Fibroblast of villous mesenchyme (primary cell): ENCODE results near the gene HBB. TPM values are rescaled to one million over a fixed set of nuclear protein-coding genes. Genes with fewer than 3 reads are reported as not detected.

ENCODE experiments used
- DNase-seq: peaks from one replicate; pipeline ENCODE4 v3.0.0-alpha.2; 2010; ENCODE audit warnings: low read depth
- H3K4me3 ChIP-seq: 2 replicates; pipeline ENCODE4 v1.5.1; 2011; ENCODE audit warnings: low read depth, mild to moderate bottlenecking, low read length
- CTCF ChIP-seq: IDR thresholded peaks from 2 replicates; pipeline ENCODE4 v1.5.1; 2012; ENCODE audit warnings: low read depth, mild to moderate bottlenecking, low read length; ENCODE audit not compliant: insufficient read depth
- total RNA-seq: library from RNA; depleted of rRNA; stranded (reverse); fragments of >200 nt; gene quantifications from 2 replicates; pipeline ENCODE4 v1.2.3, GENCODE V29; 2012

The HBB gene
- total RNA-seq = not detected in 2 replicates

DNA sequence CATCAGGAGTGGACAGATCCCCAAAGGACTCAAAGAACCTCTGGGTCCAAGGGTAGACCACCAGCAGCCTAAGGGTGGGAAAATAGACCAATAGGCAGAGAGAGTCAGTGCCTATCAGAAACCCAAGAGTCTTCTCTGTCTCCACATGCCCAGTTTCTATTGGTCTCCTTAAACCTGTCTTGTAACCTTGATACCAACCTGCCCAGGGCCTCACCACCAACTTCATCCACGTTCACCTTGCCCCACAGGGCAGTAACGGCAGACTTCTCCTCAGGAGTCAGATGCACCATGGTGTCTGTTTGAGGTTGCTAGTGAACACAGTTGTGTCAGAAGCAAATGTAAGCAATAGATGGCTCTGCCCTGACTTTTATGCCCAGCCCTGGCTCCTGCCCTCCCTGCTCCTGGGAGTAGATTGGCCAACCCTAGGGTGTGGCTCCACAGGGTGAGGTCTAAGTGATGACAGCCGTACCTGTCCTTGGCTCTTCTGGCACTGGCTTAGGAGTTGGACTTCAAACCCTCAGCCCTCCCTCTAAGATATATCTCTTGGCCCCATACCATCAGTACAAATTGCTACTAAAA lies at the start of gene HBB:
Gene HBB (minus strand): TSS at position 340 of the 579 bp plus-strand sequence. CDS start 50 bp downstream, at position 290.
- no peak within 1 kb of the TSS for H3K4me3 ChIP-seq
- DNase-seq = no peak
- TF ChIP-seq CTCF = no peak

DNA sequence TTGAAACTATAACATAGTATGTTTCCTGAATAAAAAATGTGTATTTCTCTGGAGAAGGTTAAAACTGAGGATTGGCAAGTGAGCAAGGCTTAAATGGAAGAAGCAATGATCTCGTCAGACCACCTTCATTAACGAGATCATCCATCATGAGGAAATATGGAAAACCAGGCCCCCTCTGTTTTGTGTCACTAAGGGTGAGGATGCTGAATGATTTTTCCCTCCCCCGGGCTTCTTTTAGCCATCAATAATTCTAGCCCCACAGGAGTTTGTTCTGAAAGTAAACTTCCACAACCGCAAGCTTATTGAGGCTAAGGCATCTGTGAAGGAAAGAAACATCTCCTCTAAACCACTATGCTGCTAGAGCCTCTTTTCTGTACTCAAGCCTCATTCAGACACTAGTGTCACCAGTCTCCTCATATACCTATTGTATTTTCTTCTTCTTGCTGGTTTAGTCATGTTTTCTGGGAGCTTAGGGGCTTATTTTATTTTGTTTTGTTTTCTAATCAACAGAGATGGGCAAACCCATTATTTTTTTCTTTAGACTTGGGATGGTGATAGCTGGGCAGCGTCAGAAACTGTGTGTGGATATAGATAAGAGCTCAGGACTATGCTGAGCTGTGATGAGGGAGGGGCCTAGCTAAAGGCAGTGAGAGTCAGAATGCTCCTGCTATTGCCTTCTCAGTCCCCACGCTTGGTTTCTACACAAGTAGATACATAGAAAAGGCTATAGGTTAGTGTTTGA lies 48.7 kb upstream of the HBB start:
- no peak for DNase-seq
- no peak for TF ChIP-seq CTCF
- H3K4me3 ChIP-seq = no peak overlapping the region

DNA sequence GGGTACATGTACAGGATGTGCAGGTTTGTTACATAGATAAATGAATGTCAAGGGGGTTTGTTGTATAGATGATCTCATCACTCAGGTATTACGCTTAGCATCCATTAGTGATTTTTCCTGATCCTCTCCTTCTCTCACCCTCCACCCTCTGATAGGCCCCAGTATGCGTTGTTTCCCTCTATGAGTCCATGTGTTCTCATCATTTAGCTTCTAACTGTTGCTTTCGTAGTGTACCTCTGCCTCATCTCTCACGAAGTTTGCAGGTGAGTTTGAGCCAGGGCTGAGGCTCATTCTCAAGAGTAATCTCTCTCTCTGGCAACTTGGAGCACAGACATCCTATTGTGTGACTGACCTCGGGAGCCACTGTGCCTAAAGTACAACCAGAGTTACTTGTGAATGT lies 47.5 kb upstream of the HBB start:
- no peak for DNase-seq
- no peak for TF ChIP-seq CTCF
- no peak overlapping the region for H3K4me3 ChIP-seq

- no peak for TF ChIP-seq CTCF
- no peak for DNase-seq
- H3K4me3 ChIP-seq = no peak overlapping the region
Measured at GRCh38 chr11:5272395-5273017, 45.6 kb upstream of the HBB start.

- H3K4me3 ChIP-seq = no peak within 1 kb of the TSS
- no peak for TF ChIP-seq CTCF
- DNase-seq = no peak
Measured at GRCh38 chr11:5269715-5270147, 42.9 kb upstream of the HBB start, which contains the start of gene HBE1. HBE1 (minus strand) TSS chr11:5269945; CDS start chr11:5269890, 55 bp downstream.

DNA sequence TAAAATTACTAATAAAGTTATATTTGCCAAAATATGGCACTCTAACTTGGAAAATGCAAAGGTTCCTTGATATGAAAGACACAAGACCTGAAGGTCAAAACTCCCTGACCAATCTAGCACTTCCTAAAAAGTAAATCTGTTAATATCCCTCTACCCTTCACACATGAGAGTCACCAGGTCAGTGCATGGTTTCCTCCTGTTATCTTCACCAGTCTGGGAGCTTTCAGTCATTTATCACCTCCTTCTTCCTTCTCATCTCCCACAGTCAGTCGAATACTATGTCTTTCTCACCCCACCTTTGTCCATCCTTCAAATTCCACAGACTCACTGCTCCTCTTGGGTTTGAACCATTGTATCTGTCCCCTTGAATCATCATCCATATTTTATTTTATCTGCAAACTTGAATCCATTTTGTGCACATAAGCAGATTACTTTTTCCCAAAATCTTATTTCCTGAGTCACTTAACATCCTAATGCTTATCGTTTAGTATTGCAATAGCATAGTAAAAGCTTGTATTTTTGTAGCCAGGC lies 40.2 kb upstream of the HBB start:
- TF ChIP-seq CTCF = no peak
- H3K4me3 ChIP-seq = no peak overlapping the region
- DNase-seq = no peak
